HepG2 (cell line): ENCODE data around the gene ACOXL. TPM values are rescaled to one million over a fixed set of nuclear protein-coding genes. Genes with fewer than 3 reads are reported as not detected.

Experiments
- ASH2L ChIP-seq: fragments of 300-600, 200-600 bp; sonication (generic); IDR thresholded peaks from 2 replicates; pipeline ENCODE4 v1.7.0; 2017; ENCODE audit warnings: low read depth, mild to moderate bottlenecking, moderate library complexity, mixed read lengths, low read length; ENCODE audit not compliant: insufficient read length
- BCLAF1 ChIP-seq: fragments of 450-650 bp; IDR thresholded peaks from 2 replicates; pipeline ENCODE4 v1.6.1; 2017; ENCODE audit warnings: mild to moderate bottlenecking
- CBX5 ChIP-seq: sonication (generic); formaldehyde crosslinking; IDR thresholded peaks from 2 replicates; pipeline ENCODE4 v1.4.0; 2020; ENCODE audit warnings: missing genetic modification reagents, borderline replicate concordance
- FOXO4 ChIP-seq: sonication (generic); formaldehyde crosslinking; conservative IDR thresholded peaks from 2 replicates; pipeline ENCODE4 v1.8.1; 2023; ENCODE audit warnings: missing genetic modification reagents
- HMGXB4 ChIP-seq, 2 experiments: sonication (generic) in 1 of 2; formaldehyde crosslinking in 1 of 2; IDR thresholded peaks; 2 replicates each; pipeline versions ENCODE4 v1.4.0 to v1.6.1; 2018 to 2020; ENCODE audit warnings: missing genetic modification reagents in 2 of 2, borderline replicate concordance in 1 of 2, low read depth in 1 of 2, mild to moderate bottlenecking in 1 of 2, missing biosample characterization in 1 of 2
- HNRNPUL1 ChIP-seq: fragments of 200-400 bp; formaldehyde crosslinking; IDR thresholded peaks from 2 replicates; pipeline ENCODE4 v1.6.1; 2017; ENCODE audit warnings: low read depth, mild to moderate bottlenecking, low read length, moderate library complexity
- NCOA2 ChIP-seq: sonication (generic); formaldehyde crosslinking; IDR thresholded peaks from 2 replicates; pipeline ENCODE4 v1.8.0; 2022; ENCODE audit warnings: inconsistent platforms
- RARG ChIP-seq: sonication (generic); formaldehyde crosslinking; IDR thresholded peaks from 2 replicates; pipeline ENCODE4 v1.4.0; 2020; ENCODE audit warnings: low read depth, mild to moderate bottlenecking, missing genetic modification reagents
- SAFB2 ChIP-seq: sonication (generic); formaldehyde crosslinking; IDR thresholded peaks from 2 replicates; pipeline ENCODE4 v1.5.1; 2020; ENCODE audit warnings: missing genetic modification reagents, low read depth, mild to moderate bottlenecking, borderline replicate concordance
- TBL1XR1 ChIP-seq: fragments of 150-350 bp; IDR thresholded peaks from 2 replicates; pipeline ENCODE4 v1.6.1; 2014; ENCODE audit warnings: borderline replicate concordance, low read length; ENCODE audit not compliant: partially characterized antibody
- TFAP4 ChIP-seq: sonication (generic); IDR thresholded peaks from 2 replicates; pipeline ENCODE4 v1.6.1; 2016; ENCODE audit warnings: low read depth, borderline replicate concordance
- ZNF10 ChIP-seq: sonication (generic); formaldehyde crosslinking; IDR thresholded peaks from 2 replicates; pipeline ENCODE4 v1.4.0; 2020; ENCODE audit warnings: mild to moderate bottlenecking, low read depth, missing genetic modification reagents, borderline replicate concordance
- ZNF224 ChIP-seq: sonication (generic); formaldehyde crosslinking; IDR thresholded peaks from 2 replicates; pipeline ENCODE4 v1.5.0; 2020; ENCODE audit warnings: mild to moderate bottlenecking, missing genetic modification reagents
- ZNF430 ChIP-seq: sonication (generic); formaldehyde crosslinking; IDR thresholded peaks from 2 replicates; pipeline ENCODE4 v1.9.0; 2021; ENCODE audit warnings: mild to moderate bottlenecking, missing genetic modification reagents
- ZNF615 ChIP-seq: sonication (generic); formaldehyde crosslinking; IDR thresholded peaks from 2 replicates; pipeline ENCODE4 v1.5.0; 2020; ENCODE audit warnings: mild to moderate bottlenecking, missing genetic modification reagents, borderline replicate concordance
- ZNF709 ChIP-seq: sonication (generic); formaldehyde crosslinking; IDR thresholded peaks from 2 replicates; pipeline ENCODE4 v1.5.0; 2020; ENCODE audit warnings: mild to moderate bottlenecking, missing genetic modification reagents
- ZNF746 ChIP-seq: sonication (generic); formaldehyde crosslinking; IDR thresholded peaks from 2 replicates; pipeline ENCODE4 v1.8.0; 2022; ENCODE audit warnings: mild to moderate bottlenecking, missing genetic modification reagents
- ZNF850 ChIP-seq: sonication (generic); formaldehyde crosslinking; conservative IDR thresholded peaks from 2 replicates; pipeline ENCODE4 v1.9.0; 2021; ENCODE audit warnings: mild to moderate bottlenecking, missing genetic modification reagents
- ZSCAN20 ChIP-seq: sonication (generic); formaldehyde crosslinking; IDR thresholded peaks from 2 replicates; pipeline ENCODE4 v1.4.0; 2020; ENCODE audit warnings: missing genetic modification reagents, mild to moderate bottlenecking, borderline replicate concordance
- polyA plus RNA-seq, 8 experiments: library from polyadenylated mRNA; depleted of rRNA in 3 of 8; stranded (reverse) in 7 of 8; unstranded in 1 of 8; fragments of >200 nt; fragmentation: Illumina TruSeq in 4 of 8; extraction: Trizol in 4 of 8; gene quantifications; 2 replicates each; pipeline versions ENCODE4 v1.2.1 to v1.2.3, GENCODE V29; 2011 to 2016; ENCODE audit warnings: low read depth in 4 of 8, missing spikeins in 1 of 8, mixed read lengths in 1 of 8; ENCODE audit not compliant: insufficient read depth in 1 of 8
- total RNA-seq, 5 experiments: library from RNA; depleted of rRNA; stranded (reverse); fragments of >200 nt; fragmentation: Illumina TruSeq; extraction: Trizol; gene quantifications; 2 replicates each; pipeline ENCODE4 v1.2.3, GENCODE V29; 2016; ENCODE audit warnings: low read depth in 1 of 5

ACOXL gene
- total and polyA plus RNA-seq, 2 of the 13 experiments (the other 11 are each of a cell fraction or from before 2014, with no cell fraction given): not detected

GRCh38 chr2:111121028-111121827 lies 388.9 kb downstream of the ACOXL start (continued):
- no peak for TF ChIP-seq TBL1XR1
- 0 out of 2 replicates have a peak, but pooled peaks have one; percentile 47 for TF ChIP-seq ZNF746 (CRISPR knock-in tag)
- TF ChIP-seq HMGXB4 (CRISPR knock-in tag; IDR thresholded peaks at IDR 0.05; ENCODE audit: borderline replicate concordance in 1 of 2, low read depth in 1 of 2): peak in 1 of 2 experiments; percentile 15; a peak in 3 of 4 replicates
- no peak for TF ChIP-seq ZNF615 (CRISPR knock-in tag)
- 0 out of 2 replicates have a peak, but pooled peaks have one; percentile 18 for TF ChIP-seq ZNF430 (CRISPR knock-in tag)
- no peak for TF ChIP-seq NCOA2 (CRISPR knock-in tag)
- TF ChIP-seq BCLAF1: no peak
- TF ChIP-seq ZNF709: peak; percentile 13; the same call in 1 of the 2 replicates
- TF ChIP-seq RARG (CRISPR knock-in tag): 0 out of 2 replicates have a peak, but pooled peaks have one; percentile 1
- no peak for TF ChIP-seq ZNF10 (CRISPR knock-in tag)
- 0 out of 2 replicates have a peak, but pooled peaks have one; percentile 6 for TF ChIP-seq CBX5 (CRISPR knock-in tag)
- 0 out of 2 replicates have a peak, but pooled peaks have one; percentile 77 for TF ChIP-seq ZSCAN20
- TF ChIP-seq ZNF224 (CRISPR knock-in tag): no peak
- TF ChIP-seq ZNF850: peak; percentile 84; the same call in 1 of the 2 replicates
- TF ChIP-seq FOXO4 (CRISPR knock-in tag): no peak
- TF ChIP-seq SAFB2: peak; percentile 8; the same call in 1 of the 2 replicates
- TF ChIP-seq TFAP4: peak; percentile 47; the same call in 1 of the 2 replicates
- TF ChIP-seq ASH2L: peak; percentile 55
- no peak for TF ChIP-seq HNRNPUL1
